H1 (cell line): ENCODE results near the gene CRYBA4. TPM values are rescaled to one million over a fixed set of nuclear protein-coding genes. Genes with fewer than 3 reads are reported as not detected.

Source experiments
- CTCF ChIA-PET: fragments of 300-600 bp; sonication (Branson Sonifier 250); formaldehyde crosslinking; loops from one replicate; lab custom pipeline; 2021; ENCODE audit not compliant: partially characterized antibody; lab: Charles Lee
- POLR2A ChIA-PET: fragments of 300-600 bp; sonication (Branson Sonifier 250); formaldehyde crosslinking; loops from one replicate; lab custom pipeline; 2021; ENCODE audit warnings: inconsistent platforms; ENCODE audit not compliant: partially characterized antibody; lab: Charles Lee
- DNase-seq, 2 experiments: peaks; one replicate each; pipeline versions ENCODE4 v3.0.0 to v3.0.0-alpha.2; 2010 to 2022; ENCODE audit warnings: low spot score in 2 of 2, low read depth in 1 of 2, mixed read lengths in 1 of 2
- FAIRE-seq: peaks from 2 replicates; lab custom pipeline; 2011; peaks lifted over from hg19 to GRCh38; lab: Jason Lieb, UNC
- H2AFZ ChIP-seq: 2 replicates; pipeline ENCODE4 v1.8.1; 2012; ENCODE audit warnings: low read length, inconsistent platforms
- H2AK5ac ChIP-seq: 2 replicates; pipeline ENCODE4 v1.6.1; 2013; ENCODE audit warnings: low read depth, low read length
- H2BK120ac ChIP-seq: replicated peaks from 2 replicates; pipeline ENCODE3; 2013; ENCODE audit warnings: low read depth, low read length, inconsistent platforms
- H2BK12ac ChIP-seq: 2 replicates; pipeline ENCODE4 v1.6.1; 2013; ENCODE audit warnings: low read depth, low read length
- H2BK15ac ChIP-seq: 2 replicates; pipeline ENCODE4 v1.6.1; 2013; ENCODE audit warnings: low read length
- H2BK20ac ChIP-seq: 2 replicates; pipeline ENCODE4 v1.6.1; 2013; ENCODE audit warnings: low read length
- H2BK5ac ChIP-seq: 2 replicates; pipeline ENCODE4 v1.6.1; 2013; ENCODE audit warnings: low read depth, low read length
- H3K14ac ChIP-seq: 2 replicates; pipeline ENCODE4 v1.6.1; 2013; ENCODE audit warnings: inconsistent platforms; ENCODE audit not compliant: insufficient read length
- H3K18ac ChIP-seq: 2 replicates; pipeline ENCODE4 v1.6.1; 2013; ENCODE audit warnings: low read length; ENCODE audit errors: extremely low read depth
- H3K23ac ChIP-seq: 2 replicates; pipeline ENCODE4 v1.6.1; 2013; ENCODE audit warnings: inconsistent platforms; ENCODE audit not compliant: insufficient read length
- H3K23me2 ChIP-seq: 2 replicates; pipeline ENCODE4 v1.6.1; 2013; ENCODE audit warnings: low read depth, low read length
- H3K27ac ChIP-seq: 2 replicates; pipeline ENCODE4 v1.6.1; 2011; ENCODE audit warnings: low read depth, low read length, inconsistent platforms
- H3K27me3 ChIP-seq, 4 experiments: replicated peaks in 1 of 4; 1 replicate in 1 of 4; 2 replicates in 3 of 4; pipeline versions ENCODE4 v1.6.1 to v1.8.1; 2011 to 2013; ENCODE audit warnings: low read length in 3 of 4, mild to moderate bottlenecking in 3 of 4, inconsistent platforms in 2 of 4, mixed read lengths in 2 of 4, moderate library complexity in 1 of 4; ENCODE audit not compliant: control insufficient read depth in 3 of 4, insufficient read depth in 3 of 4; ENCODE audit errors: extremely low read depth in 1 of 4
- H3K36me3 ChIP-seq, 4 experiments: 2 replicates each; pipeline versions ENCODE4 v1.6.1 to v1.8.1; 2011 to 2013; ENCODE audit warnings: mild to moderate bottlenecking in 4 of 4, low read length in 3 of 4, moderate library complexity in 2 of 4, control low read depth in 1 of 4, inconsistent platforms in 1 of 4; ENCODE audit not compliant: insufficient read depth in 4 of 4, control insufficient read depth in 2 of 4
- H3K4ac ChIP-seq: replicated peaks from 2 replicates; pipeline ENCODE3; 2013; ENCODE audit warnings: low read length, low read depth, mixed read lengths, inconsistent platforms; ENCODE audit not compliant: insufficient read length
- H3K4me1 ChIP-seq, 4 experiments: replicated peaks in 1 of 4; 1 replicate in 1 of 4; 2 replicates in 3 of 4; pipeline versions ENCODE4 v1.6.1 to v1.8.1; 2011 to 2013; ENCODE audit warnings: low read length in 3 of 4, inconsistent platforms in 2 of 4, mixed read lengths in 1 of 4; ENCODE audit not compliant: insufficient read depth in 4 of 4, control insufficient read depth in 3 of 4
- H3K4me2 ChIP-seq, 2 experiments: 2 replicates each; pipeline versions ENCODE4 v1.6.1 to v1.8.1; 2011 to 2013; ENCODE audit warnings: low read depth in 2 of 2, low read length in 2 of 2, control low read depth in 1 of 2, inconsistent platforms in 1 of 2, mild to moderate bottlenecking in 1 of 2; ENCODE audit not compliant: insufficient read depth in 1 of 2
- H3K4me3 ChIP-seq, 4 experiments: fragments of 200-600, 300-600 bp in 1 of 4; sonication (generic), shearing (Covaris generic), sonication (Bioruptor Twin) in 1 of 4; 2 replicates each; pipeline versions ENCODE4 v1.5.1 to v1.8.1; 2011 to 2016; ENCODE audit warnings: low read length in 4 of 4, low read depth in 3 of 4, control low read depth in 2 of 4, inconsistent platforms in 2 of 4, mild to moderate bottlenecking in 2 of 4, mixed read lengths in 1 of 4, moderate library complexity in 1 of 4; ENCODE audit not compliant: insufficient read depth in 2 of 4; ENCODE audit errors: extremely low read depth in 1 of 4
- H3K56ac ChIP-seq: replicated peaks from 2 replicates; pipeline ENCODE3; 2013; ENCODE audit warnings: low read depth, mild to moderate bottlenecking, mixed read lengths, low read length, inconsistent platforms; ENCODE audit not compliant: insufficient read length
- H3K79me1 ChIP-seq: 2 replicates; pipeline ENCODE4 v1.6.1; 2013; ENCODE audit warnings: low read depth, low read length, control low read depth
- H3K79me2 ChIP-seq, 2 experiments: 2 replicates each; pipeline versions ENCODE4 v1.6.1 to v1.8.1; 2012 to 2013; ENCODE audit warnings: low read length in 2 of 2, mild to moderate bottlenecking in 2 of 2, inconsistent platforms in 1 of 2; ENCODE audit not compliant: insufficient read depth in 2 of 2, control insufficient read depth in 1 of 2
- H3K9ac ChIP-seq, 4 experiments: replicated peaks in 1 of 4; 1 replicate in 1 of 4; 2 replicates in 3 of 4; pipeline versions ENCODE4 v1.6.1 to v1.8.1; 2011 to 2013; ENCODE audit warnings: low read depth in 3 of 4, low read length in 3 of 4, control low read depth in 2 of 4, mild to moderate bottlenecking in 2 of 4, moderate library complexity in 2 of 4, inconsistent platforms in 1 of 4; ENCODE audit errors: extremely low read depth in 1 of 4
- H3K9me3 ChIP-seq, 2 experiments: 2 replicates each; pipeline versions ENCODE4 v1.6.1 to v1.8.1; 2012 to 2013; ENCODE audit warnings: mild to moderate bottlenecking in 2 of 2, moderate library complexity in 2 of 2, control low read depth in 1 of 2, inconsistent platforms in 1 of 2, low read depth in 1 of 2, low read length in 1 of 2, mixed read lengths in 1 of 2; ENCODE audit not compliant: insufficient read depth in 2 of 2
- H4K20me1 ChIP-seq, 2 experiments: replicated peaks in 1 of 2; 2 replicates each; pipeline versions ENCODE3 to v1.8.1; 2011 to 2013; ENCODE audit warnings: inconsistent platforms in 2 of 2, low read length in 2 of 2, mild to moderate bottlenecking in 1 of 2; ENCODE audit not compliant: insufficient read depth in 2 of 2, control insufficient read depth in 1 of 2
- H4K5ac ChIP-seq: 2 replicates; pipeline ENCODE4 v1.6.1; 2013; ENCODE audit warnings: low read length, low read depth, mixed read lengths, inconsistent platforms; ENCODE audit not compliant: insufficient read length
- H4K8ac ChIP-seq: 2 replicates; pipeline ENCODE4 v1.8.0; 2013; ENCODE audit warnings: mild to moderate bottlenecking, moderate library complexity, low read length, inconsistent platforms; ENCODE audit not compliant: insufficient read depth; ENCODE audit errors: extremely low read depth
- H4K91ac ChIP-seq: replicated peaks from 2 replicates; pipeline ENCODE3; 2013; ENCODE audit warnings: low read length, mixed read lengths, inconsistent platforms; ENCODE audit not compliant: insufficient read length
- SIN3A ChIP-seq, 2 experiments: IDR thresholded peaks in 1 of 2; conservative IDR thresholded peaks in 1 of 2; 2 replicates each; pipeline ENCODE4 v1.6.1; 2011 to 2012; ENCODE audit warnings: low read length in 2 of 2, improper control_type of control experiment in 1 of 2, low read depth in 1 of 2, mild to moderate bottlenecking in 1 of 2
- WGBS, 2 experiments: shearing (Covaris generic) in 1 of 2; methylation state at CpG; one replicate each; pipeline versions ENCODE4 v1.1.6 to v1.1.7; 2013 to 2015; ENCODE audit warnings: low lambda C conversion rate in 2 of 2, mixed read lengths in 2 of 2, inconsistent platforms in 1 of 2, low coverage in 1 of 2, missing lambda C conversion rate in 1 of 2; ENCODE audit not compliant: insufficient replicate concordance in 2 of 2, insufficient coverage in 1 of 2, insufficient read length in 1 of 2; ENCODE audit errors: extremely low coverage in 1 of 2, missing lambda C conversion rate in 1 of 2; 5-methylcytosine and 5-hydroxymethylcytosine counted together
- polyA plus RNA-seq, 7 experiments: library from polyadenylated mRNA; depleted of rRNA in 3 of 7; stranded (reverse) in 5 of 7; unstranded in 2 of 7; fragments of >200 nt in 5 of 7; fragments of 200-250 nt in 2 of 7; gene quantifications; 1 replicate in 5 of 7; 2 replicates in 1 of 7; 4 replicates in 1 of 7; pipeline versions ENCODE4 v1.2.1 to v1.2.3, GENCODE V29; 2011 to 2013; ENCODE audit warnings: missing spikeins in 2 of 7, mixed read lengths in 2 of 7
- total RNA-seq: library from RNA; stranded (reverse); fragmentation: NEBNext Ultra II Directional; extraction: Animal tissue kit (Norgen Biotek cat#: 25700); gene quantifications from 2 replicates; pipeline ENCODE4 v1.2.1, GENCODE V29; 2021

Gene CRYBA4
- total and polyA plus RNA-seq, 2 of the 8 experiments (the other 6 are each of a cell fraction or from before 2014, with no cell fraction given) = 0.67 to 3.1 TPM

DNA sequence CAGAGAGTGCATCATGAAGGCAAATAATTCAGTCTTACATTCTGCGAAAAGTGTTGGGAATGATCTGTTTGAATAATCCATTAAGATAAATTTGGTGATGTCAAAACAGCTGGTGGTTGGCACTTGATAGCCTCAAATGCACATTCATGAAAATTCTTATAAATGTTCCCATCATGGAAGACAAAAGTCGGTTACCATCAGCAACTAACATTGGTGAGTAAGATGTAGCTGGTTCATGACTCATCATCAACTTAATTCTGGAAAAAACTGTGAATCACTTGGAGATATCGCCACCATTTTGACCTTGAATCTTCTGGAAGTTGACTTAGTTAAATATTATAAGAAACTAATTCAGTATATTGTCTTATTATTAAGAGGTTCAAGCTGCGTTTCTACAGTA lies 15.2 kb upstream of the CRYBA4 start:
- H3K79me1 ChIP-seq = no peaks in the 10 kb centered on the region; the same call in 1 of the 2 replicates
- H3K14ac ChIP-seq = no peak overlapping the region
- H2BK20ac ChIP-seq = no peak overlapping the region
- H3K56ac ChIP-seq = no peak overlapping the region
- peaks cover 5% of the 10 kb centered on the region; the same call in 1 of the 2 replicates for H3K23me2 ChIP-seq
- ChIA-PET POLR2A (interaction anchor here (0.8 to 1.3 kb wide), 2 partner anchors 10 to 40 kb away, joined by 3 read pairs; no protein-coding TSS in a partner anchor), CTCF (interaction anchor here (2.0 kb wide), 1 partner anchor 14 kb away, joined by 5 read pairs; no protein-coding TSS in a partner anchor)
- H3K27ac ChIP-seq = no peak overlapping the region
- no peak overlapping the region for H3K4me3 ChIP-seq
- H3K4me1 ChIP-seq = peaks cover 0 to 10% (median 4%) of the 10 kb centered on the region in 4 experiments; a peak in 5 of 7 replicates
- H2BK5ac ChIP-seq = no peak overlapping the region
- no peak overlapping the region for H3K23ac ChIP-seq
- no peak overlapping the region for H3K9ac ChIP-seq
- 87% methylated on average over 4 of the region's 4 CpGs; no CpG with 5 or more reads in 1 of the 2 experiments for WGBS, 2 experiments
- no peaks in the 10 kb centered on the region for H3K79me2 ChIP-seq
- TF ChIP-seq SIN3A (conservative IDR thresholded peaks at IDR 0.05 in 1 of 2, IDR thresholded peaks at IDR 0.05 in 1 of 2; ENCODE audit: low read depth in 1 of 2, low read length in 2 of 2) = no peak
- H3K4me2 ChIP-seq = no peak overlapping the region
- DNase-seq (no peak), FAIRE-seq (no peak)
- no peak overlapping the region for H2BK120ac ChIP-seq
- no peak overlapping the region for H4K91ac ChIP-seq
- no peak overlapping the region for H3K18ac ChIP-seq
- H3K4ac ChIP-seq = no peak overlapping the region
- no peaks in the 10 kb centered on the region for H4K20me1 ChIP-seq
- no peak overlapping the region for H2BK15ac ChIP-seq
- no peaks in the 10 kb centered on the region for H3K36me3 ChIP-seq
- 0 out of 2 replicates have a peak overlapping the region, but pooled peaks have one; percentile 16 for H2AK5ac ChIP-seq
- H3K9me3 ChIP-seq = no peaks in the 10 kb centered on the region
- no peak overlapping the region for H2AFZ ChIP-seq
- no peak overlapping the region for H4K5ac ChIP-seq
- no peak overlapping the region for H2BK12ac ChIP-seq
- H3K27me3 ChIP-seq = peaks cover 0 to 5% (median 0%) of the 10 kb centered on the region in 4 experiments; a peak in 3 of 7 replicates
- no peak overlapping the region for H4K8ac ChIP-seq
